ENCODE measurements around the gene GABBR1.
A peak's percentile ranks its signal among the peaks of the same experiment; 100 is the strongest.

Gene GABBR1

GRCh38 chr6:29519291-29520010 lies 113.5 kb downstream of the GABBR1 start:
- DNase-seq (ENCODE audit: low read depth, low spot score), result no peak
- in situ Hi-C loops (cut with HindIII; ENCODE audit: low sequenced_read_pairs), result no loop called here
- no peak overlapping the region for H3K4me3 ChIP-seq (ENCODE audit: low read depth, low read length)
- TF ChIP-seq, protein P1, sequence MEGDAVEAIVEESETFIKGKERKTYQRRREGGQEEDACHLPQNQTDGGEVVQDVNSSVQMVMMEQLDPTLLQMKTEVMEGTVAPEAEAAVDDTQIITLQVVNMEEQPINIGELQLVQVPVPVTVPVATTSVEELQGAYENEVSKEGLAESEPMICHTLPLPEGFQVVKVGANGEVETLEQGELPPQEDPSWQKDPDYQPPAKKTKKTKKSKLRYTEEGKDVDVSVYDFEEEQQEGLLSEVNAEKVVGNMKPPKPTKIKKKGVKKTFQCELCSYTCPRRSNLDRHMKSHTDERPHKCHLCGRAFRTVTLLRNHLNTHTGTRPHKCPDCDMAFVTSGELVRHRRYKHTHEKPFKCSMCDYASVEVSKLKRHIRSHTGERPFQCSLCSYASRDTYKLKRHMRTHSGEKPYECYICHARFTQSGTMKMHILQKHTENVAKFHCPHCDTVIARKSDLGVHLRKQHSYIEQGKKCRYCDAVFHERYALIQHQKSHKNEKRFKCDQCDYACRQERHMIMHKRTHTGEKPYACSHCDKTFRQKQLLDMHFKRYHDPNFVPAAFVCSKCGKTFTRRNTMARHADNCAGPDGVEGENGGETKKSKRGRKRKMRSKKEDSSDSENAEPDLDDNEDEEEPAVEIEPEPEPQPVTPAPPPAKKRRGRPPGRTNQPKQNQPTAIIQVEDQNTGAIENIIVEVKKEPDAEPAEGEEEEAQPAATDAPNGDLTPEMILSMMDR (IDR thresholded peaks at IDR 0.05; ENCODE audit: low read depth, low read length), result no peak

- TF ChIP-seq, protein P1 (IDR thresholded peaks at IDR 0.05; ENCODE audit: low read depth, low read length), result no peak
- no peak overlapping the region for H3K4me3 ChIP-seq (ENCODE audit: low read depth, low read length)
- in situ Hi-C loops (cut with HindIII; ENCODE audit: low sequenced_read_pairs), result no loop called here
- DNase-seq (ENCODE audit: low read depth, low spot score), result no peak
These were observed 115.1 kb downstream of the GABBR1 start for GRCh38 chr6:29517728-29518440.

DNA sequence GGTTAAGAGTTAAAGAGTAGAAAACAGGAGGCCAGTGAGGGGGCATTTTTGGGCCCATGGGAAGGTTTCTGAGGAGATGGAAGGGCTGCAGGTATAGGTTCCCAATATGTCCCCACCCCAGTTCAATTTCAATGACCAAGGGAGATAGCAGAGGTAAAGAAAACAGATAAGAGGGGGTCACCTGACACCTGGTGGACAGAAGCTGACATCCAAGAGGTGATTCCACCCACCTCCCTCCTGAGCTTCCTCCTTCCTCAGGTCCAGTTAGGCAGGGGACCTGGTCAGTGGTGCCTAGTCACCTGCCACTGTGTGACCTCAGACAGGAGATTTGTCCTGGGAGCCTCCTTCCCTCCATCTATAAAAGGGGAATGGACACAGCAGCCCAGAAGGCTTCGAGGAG lies 115.7 kb downstream of the GABBR1 start:
- no peak for DNase-seq (ENCODE audit: low read depth, low spot score)
- TF ChIP-seq, protein P1 (IDR thresholded peaks at IDR 0.05; ENCODE audit: low read depth, low read length), result no peak
- no peak overlapping the region for H3K4me3 ChIP-seq (ENCODE audit: low read depth, low read length)
- in situ Hi-C loops (cut with HindIII; ENCODE audit: low sequenced_read_pairs), result no loop called here

- TF ChIP-seq, protein P1 (IDR thresholded peaks at IDR 0.05; ENCODE audit: low read depth, low read length), result no peak
- DNase-seq (ENCODE audit: low read depth, low spot score), result peak; percentile 87
- in situ Hi-C loops (cut with HindIII; ENCODE audit: low sequenced_read_pairs), result no loop called here
- no peak overlapping the region for H3K4me3 ChIP-seq (ENCODE audit: low read depth, low read length)
These were observed 116.9 kb downstream of the GABBR1 start for GRCh38 chr6:29516108-29516507.

GRCh38 chr6:29510746-29511300 lies 122.2 kb downstream of the GABBR1 start:
- no peak overlapping the region for H3K4me3 ChIP-seq (ENCODE audit: low read depth, low read length)
- TF ChIP-seq, protein P1 (IDR thresholded peaks at IDR 0.05; ENCODE audit: low read depth, low read length), result no peak
- DNase-seq (ENCODE audit: low read depth, low spot score), result no peak
- in situ Hi-C loops (cut with HindIII; ENCODE audit: low sequenced_read_pairs), result no loop called here

DNA sequence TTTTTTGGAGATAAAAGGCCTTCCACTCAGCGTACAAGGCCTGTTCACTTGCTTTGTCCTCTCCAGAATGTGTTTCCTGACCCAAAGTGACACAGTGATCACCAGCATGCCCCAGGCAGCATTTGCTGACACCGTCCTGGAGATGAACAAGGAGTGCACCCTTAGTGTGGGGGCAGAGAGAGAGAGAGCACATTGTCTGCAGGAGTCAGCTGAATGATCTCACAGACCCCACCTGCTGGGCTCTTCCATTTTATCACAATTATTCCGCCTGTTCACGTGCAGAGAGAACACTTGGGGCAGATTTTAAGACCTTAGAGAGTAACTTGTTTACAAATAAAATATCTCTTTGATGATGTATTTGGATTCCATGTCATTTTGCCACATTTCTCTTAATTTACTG lies 122.8 kb downstream of the GABBR1 start:
- H3K4me3 ChIP-seq (ENCODE audit: low read depth, low read length), result no peak overlapping the region
- TF ChIP-seq, protein P1 (IDR thresholded peaks at IDR 0.05; ENCODE audit: low read depth, low read length), result no peak
- peak; percentile 3 for DNase-seq (ENCODE audit: low read depth, low spot score)
- in situ Hi-C loops (cut with HindIII; ENCODE audit: low sequenced_read_pairs), result no loop called here

All from astrocyte of the spinal cord (primary cell).